GM12878 (cell line): ENCODE measurements around the gene FAR1.

Source experiments
- JUND ChIP-seq: IDR thresholded peaks from 2 replicates; pipeline ENCODE4 v1.6.1; 2012; ENCODE audit warnings: low read depth, mild to moderate bottlenecking, low read length, improper control_type of control experiment, moderate library complexity
- USF2 ChIP-seq: IDR thresholded peaks from 2 replicates; pipeline ENCODE4 v1.6.1; 2011; ENCODE audit warnings: low read depth, low read length, improper control_type of control experiment, borderline replicate concordance
- ZNF217 ChIP-seq: fragments of 450-650 bp; IDR thresholded peaks from 2 replicates; pipeline ENCODE4 v1.6.1; 2017; ENCODE audit warnings: antibody characterized with exemption, mild to moderate bottlenecking

GRCh38 chr11:13777341-13777985, 109.0 kb downstream of the FAR1 start:
- TF ChIP-seq ZNF217 (no peak), JUND (no peak), USF2 (no peak)
